ENCODE measurements around the gene FCHSD2. TPM values are rescaled to one million over a fixed set of nuclear protein-coding genes. Genes with fewer than 3 reads are reported as not detected.

The FCHSD2 gene
- total and polyA plus RNA-seq, 2 of the 13 experiments (the other 11 are each of a cell fraction or from before 2014, with no cell fraction given), result 20.5 to 24.8 TPM

DNA sequence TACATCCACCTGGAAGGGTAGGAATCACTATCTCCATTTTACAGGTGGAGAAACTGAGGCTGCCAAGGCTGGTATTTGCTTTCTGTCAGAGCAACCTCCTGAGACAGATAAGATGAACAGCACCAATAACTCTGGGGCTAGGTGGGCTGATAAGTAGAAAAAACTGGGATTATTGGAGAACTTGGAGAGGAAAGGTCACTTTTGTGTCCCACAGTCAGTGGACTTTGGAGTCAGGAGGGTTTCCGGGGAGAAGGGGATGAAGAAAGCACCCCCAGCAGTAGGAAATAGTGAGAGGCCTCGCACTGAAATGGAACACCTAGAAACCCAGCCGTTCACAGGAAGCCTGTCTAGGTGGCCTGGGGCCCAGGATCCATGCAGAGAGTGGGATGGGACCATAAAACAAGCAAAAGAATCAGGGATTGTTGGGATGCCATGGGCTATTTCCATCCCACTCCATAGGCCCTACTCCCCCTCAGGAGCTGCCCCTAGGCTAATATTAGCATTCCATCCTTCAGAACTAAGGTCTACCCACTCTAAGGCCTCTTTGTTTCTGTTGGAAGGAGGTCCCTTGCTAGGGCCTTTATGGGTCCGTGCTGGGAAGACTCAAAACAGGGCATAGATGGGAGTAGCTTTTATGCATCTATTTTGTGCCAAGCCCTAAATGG is 31.0 kb upstream of the FCHSD2 start (continued):
- TF ChIP-seq HINFP (CRISPR knock-in tag; IDR thresholded peaks at IDR 0.05; ENCODE audit: low read depth) (no peak), MIXL1 (CRISPR knock-in tag; IDR thresholded peaks at IDR 0.05) (no peak), STAG1 (CRISPR knock-in tag; IDR thresholded peaks at IDR 0.05) (0 out of 2 replicates have a peak, but pooled peaks have one; percentile 3), ZFP82 (CRISPR knock-in tag; IDR thresholded peaks at IDR 0.05; ENCODE audit: borderline replicate concordance) (no peak), ZNF530 (CRISPR knock-in tag; IDR thresholded peaks at IDR 0.05; ENCODE audit: low read depth) (no peak), ZSCAN20 (CRISPR knock-in tag; IDR thresholded peaks at IDR 0.05; ENCODE audit: borderline replicate concordance) (no peak), EZH2 (conservative IDR thresholded peaks at IDR 0.05; ENCODE audit: low read depth, low read length) (no peak), ZNF572 (CRISPR knock-in tag; IDR thresholded peaks at IDR 0.05) (no peak), PHF20 (CRISPR knock-in tag; IDR thresholded peaks at IDR 0.05) (no peak), SMARCC2 (IDR thresholded peaks at IDR 0.05) (no peak), ZNF205 (CRISPR knock-in tag; IDR thresholded peaks at IDR 0.05) (no peak), NFYB (CRISPR knock-in tag; IDR thresholded peaks at IDR 0.05) (peak; percentile 12; the same call in 1 of the 2 replicates), HOXA3 (CRISPR knock-in tag; IDR thresholded peaks at IDR 0.05) (no peak; the same call in 1 of the 2 replicates), GATAD2A (CRISPR knock-in tag; IDR thresholded peaks at IDR 0.05) (peak; percentile 47), UBTF (CRISPR knock-in tag; IDR thresholded peaks at IDR 0.05) (no peak), ZBTB42 (CRISPR knock-in tag; IDR thresholded peaks at IDR 0.05) (no peak), FOSL2 (CRISPR knock-in tag; IDR thresholded peaks at IDR 0.05) (no peak), ZFP36L1 (CRISPR knock-in tag; IDR thresholded peaks at IDR 0.05) (no peak), SNAI1 (CRISPR knock-in tag; IDR thresholded peaks at IDR 0.05; ENCODE audit: borderline replicate concordance) (no peak), SIN3A (IDR thresholded peaks at IDR 0.05; ENCODE audit: borderline replicate concordance, low read depth, low read length) (no peak), CC2D1A (CRISPR knock-in tag; IDR thresholded peaks at IDR 0.05) (no peak), TEF (CRISPR knock-in tag; IDR thresholded peaks at IDR 0.05) (no peak), ZNF337 (CRISPR knock-in tag; IDR thresholded peaks at IDR 0.05; ENCODE audit: borderline replicate concordance, low read depth) (no peak), ZSCAN31 (CRISPR knock-in tag; IDR thresholded peaks at IDR 0.05; ENCODE audit: low read depth) (no peak), ASH2L (IDR thresholded peaks at IDR 0.05; ENCODE audit: insufficient read length, low read depth, low read length) (peak; percentile 47), ZNF672 (CRISPR knock-in tag; IDR thresholded peaks at IDR 0.05) (no peak), ZNF3 (CRISPR knock-in tag; IDR thresholded peaks at IDR 0.05) (no peak)
- TF ChIP-seq, protein P1, sequence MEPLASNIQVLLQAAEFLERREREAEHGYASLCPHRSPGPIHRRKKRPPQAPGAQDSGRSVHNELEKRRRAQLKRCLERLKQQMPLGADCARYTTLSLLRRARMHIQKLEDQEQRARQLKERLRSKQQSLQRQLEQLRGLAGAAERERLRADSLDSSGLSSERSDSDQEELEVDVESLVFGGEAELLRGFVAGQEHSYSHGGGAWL (CRISPR knock-in tag; IDR thresholded peaks at IDR 0.05), result no peak
